ENCODE results near the gene SACS.
"Not testable (repeated sequence)": the region's sequence is repeated elsewhere in the genome, so short reads cannot be mapped to it uniquely, and the experiment has no call there.

SACS gene

GRCh38 chr13:23314837-23315236 is 118.7 kb downstream of the SACS start:
- DNase-seq (ENCODE audit: low read depth, low spot score): not testable (repeated sequence)

DNA sequence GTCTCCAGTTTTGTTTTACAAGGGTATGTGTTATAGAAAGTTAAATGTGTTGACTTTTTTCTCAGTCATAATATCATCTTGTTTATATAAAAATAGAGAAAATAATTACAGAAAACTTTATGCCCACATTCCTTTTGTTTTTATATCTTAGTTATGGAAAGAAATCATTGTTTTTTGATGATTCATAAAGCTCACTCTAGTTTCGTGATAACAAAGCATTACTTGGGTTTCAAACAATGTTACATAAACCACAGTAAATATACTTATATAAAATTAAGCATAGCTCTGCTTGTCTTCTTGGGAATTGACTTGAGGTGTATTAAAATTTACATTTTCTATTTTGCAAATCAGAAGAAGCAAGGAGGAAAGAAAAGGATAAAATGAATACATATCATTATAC is 140.9 kb downstream of the SACS start:
- DNase-seq (ENCODE audit: low read depth, low spot score): no peak

GRCh38 chr13:23289917-23290357 is 143.6 kb downstream of the SACS start:
- DNase-seq (ENCODE audit: low read depth, low spot score): no peak

DNA sequence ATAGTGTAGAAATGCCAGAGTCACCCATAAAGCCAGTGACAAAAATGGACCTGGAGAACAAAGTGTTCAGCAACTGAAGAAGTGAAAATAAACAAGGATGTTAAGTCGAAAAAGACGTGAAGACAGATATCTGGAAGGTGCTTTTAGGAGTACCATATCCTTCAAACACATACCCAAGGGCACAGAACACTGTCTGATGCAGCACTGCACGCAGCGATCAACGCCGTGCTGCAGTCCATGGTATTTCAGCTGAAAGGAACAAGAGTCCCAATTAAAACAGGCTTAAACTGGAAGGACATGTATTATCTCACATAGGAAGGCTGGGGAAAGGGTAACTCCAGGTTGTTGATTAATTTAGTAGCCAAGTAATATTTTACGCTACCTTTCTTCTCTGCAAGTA is 144.5 kb downstream of the SACS start:
- DNase-seq (ENCODE audit: low read depth, low spot score): no peak

DNA sequence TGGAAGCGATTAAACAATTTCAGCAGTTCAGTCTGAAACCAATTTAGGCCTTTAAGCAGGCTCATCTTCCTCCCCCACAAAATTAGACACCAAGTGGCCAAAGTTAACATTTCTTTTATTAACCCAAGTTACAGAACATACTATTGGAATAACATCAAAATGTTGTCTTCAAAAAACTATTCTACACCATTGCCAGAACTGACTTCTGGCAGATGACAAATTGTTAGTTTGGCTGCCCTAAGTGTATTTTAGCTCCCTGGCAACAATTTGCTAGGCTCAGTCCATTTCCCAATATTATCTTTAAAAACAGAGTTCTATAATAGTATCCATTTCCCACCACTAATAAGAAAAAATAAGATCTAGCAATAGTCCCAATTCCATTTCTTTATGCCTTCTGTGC is 144.9 kb downstream of the SACS start:
- DNase-seq (ENCODE audit: low read depth, low spot score): no peak

DNA sequence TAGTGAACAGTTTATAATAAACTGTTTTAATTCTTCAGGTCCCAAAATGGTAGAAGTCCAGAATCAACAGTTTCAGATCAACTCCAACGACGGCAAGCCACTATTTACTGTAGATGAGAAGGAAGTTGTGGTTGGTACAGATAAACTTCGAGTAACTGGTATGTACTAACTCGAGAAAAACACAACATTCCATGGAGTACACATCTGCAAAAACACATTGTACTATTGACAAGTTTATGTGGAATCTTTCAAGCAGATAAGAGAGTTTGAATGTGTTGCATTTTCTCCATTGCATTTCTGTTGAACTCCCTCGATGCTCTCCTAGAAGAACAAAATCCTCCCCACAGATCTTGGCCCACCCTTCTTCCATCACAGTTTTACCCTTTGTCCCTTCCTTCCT is 154.2 kb downstream of the SACS start:
- DNase-seq (ENCODE audit: low read depth, low spot score): no peak

Data from ELF-1 (cell line).